ENCODE results near the gene LCP2.

DNA sequence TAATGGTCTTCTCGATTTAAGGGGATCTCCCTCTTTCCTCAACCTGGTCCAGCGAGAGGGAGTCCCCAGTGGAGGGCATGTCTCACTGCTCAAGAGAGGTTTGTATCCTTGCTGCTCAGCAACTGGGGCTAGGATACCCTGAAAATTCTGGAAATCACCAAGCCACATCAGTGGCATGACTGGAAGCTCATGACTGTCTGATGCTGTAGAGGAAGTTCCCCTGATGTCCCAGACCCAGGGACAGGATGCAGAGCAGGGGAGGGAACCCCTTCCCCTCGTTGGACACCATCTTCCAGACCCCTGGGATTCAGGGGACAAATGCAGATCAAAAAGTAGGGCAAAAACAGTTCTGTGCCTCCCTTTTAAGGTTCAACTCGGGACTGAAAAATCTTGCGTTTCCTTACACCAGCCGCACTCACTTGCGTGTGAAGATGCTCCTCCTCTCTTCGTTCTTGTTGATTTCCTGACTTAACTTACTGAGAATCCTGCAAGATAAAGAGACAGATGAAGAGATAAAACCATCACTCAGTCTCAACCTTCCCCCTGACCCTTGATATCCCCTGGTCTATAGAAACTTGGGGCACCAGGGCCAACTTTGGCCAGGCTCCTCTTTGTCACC, 22.1 kb downstream of the LCP2 start:
- TF ChIP-seq TCF7L2 (IDR thresholded peaks at IDR 0.05; ENCODE audit: borderline replicate concordance, extremely low read depth, insufficient read depth, insufficient read length) (no peak), EGR1 (IDR thresholded peaks at IDR 0.05; ENCODE audit: low read depth) (no peak), POLR2A (IDR thresholded peaks at IDR 0.05; ENCODE audit: borderline replicate concordance, extremely low read depth, insufficient read depth, insufficient read length) (no peak), RAD21 (IDR thresholded peaks at IDR 0.05; ENCODE audit: low read depth) (no peak), YY1 (IDR thresholded peaks at IDR 0.05; ENCODE audit: extremely low read depth, insufficient replicate concordance, low read depth, low read length) (no peak), SIN3A (IDR thresholded peaks at IDR 0.05; ENCODE audit: low read depth) (no peak)
- TF ChIP-seq, protein P1, sequence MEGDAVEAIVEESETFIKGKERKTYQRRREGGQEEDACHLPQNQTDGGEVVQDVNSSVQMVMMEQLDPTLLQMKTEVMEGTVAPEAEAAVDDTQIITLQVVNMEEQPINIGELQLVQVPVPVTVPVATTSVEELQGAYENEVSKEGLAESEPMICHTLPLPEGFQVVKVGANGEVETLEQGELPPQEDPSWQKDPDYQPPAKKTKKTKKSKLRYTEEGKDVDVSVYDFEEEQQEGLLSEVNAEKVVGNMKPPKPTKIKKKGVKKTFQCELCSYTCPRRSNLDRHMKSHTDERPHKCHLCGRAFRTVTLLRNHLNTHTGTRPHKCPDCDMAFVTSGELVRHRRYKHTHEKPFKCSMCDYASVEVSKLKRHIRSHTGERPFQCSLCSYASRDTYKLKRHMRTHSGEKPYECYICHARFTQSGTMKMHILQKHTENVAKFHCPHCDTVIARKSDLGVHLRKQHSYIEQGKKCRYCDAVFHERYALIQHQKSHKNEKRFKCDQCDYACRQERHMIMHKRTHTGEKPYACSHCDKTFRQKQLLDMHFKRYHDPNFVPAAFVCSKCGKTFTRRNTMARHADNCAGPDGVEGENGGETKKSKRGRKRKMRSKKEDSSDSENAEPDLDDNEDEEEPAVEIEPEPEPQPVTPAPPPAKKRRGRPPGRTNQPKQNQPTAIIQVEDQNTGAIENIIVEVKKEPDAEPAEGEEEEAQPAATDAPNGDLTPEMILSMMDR (IDR thresholded peaks at IDR 0.05 in 2 of 3, conservative IDR thresholded peaks at IDR 0.05 in 1 of 3; ENCODE audit: borderline replicate concordance in 1 of 3, insufficient read depth in 1 of 3, low read depth in 2 of 3, low read length in 2 of 3) = no peak
- TF ChIP-seq, protein P2, sequence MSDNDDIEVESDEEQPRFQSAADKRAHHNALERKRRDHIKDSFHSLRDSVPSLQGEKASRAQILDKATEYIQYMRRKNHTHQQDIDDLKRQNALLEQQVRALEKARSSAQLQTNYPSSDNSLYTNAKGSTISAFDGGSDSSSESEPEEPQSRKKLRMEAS (IDR thresholded peaks at IDR 0.05) = no peak
